Measurements from ENCODE around the gene QRICH2.

Gene QRICH2

GRCh38 chr17:76276461-76277299 lies 31.4 kb downstream of the QRICH2 start:
- peaks cover 29 to 30% of the 10 kb centered on the region in 2 experiments for H3K4me1 ChIP-seq (ENCODE audit: control insufficient read depth in 1 of 2, insufficient read depth in 1 of 2, low read depth in 1 of 2, low read length in 1 of 2)
- no peaks in the 10 kb centered on the region for H3K27me3 ChIP-seq
- no peak overlapping the region for H3K27ac ChIP-seq
- H3K36me3 ChIP-seq: no peaks in the 10 kb centered on the region
- no peak overlapping the region for H3K4me3 ChIP-seq (ENCODE audit: low read depth in 1 of 2, low read length in 1 of 2)
- TF ChIP-seq, protein P1, sequence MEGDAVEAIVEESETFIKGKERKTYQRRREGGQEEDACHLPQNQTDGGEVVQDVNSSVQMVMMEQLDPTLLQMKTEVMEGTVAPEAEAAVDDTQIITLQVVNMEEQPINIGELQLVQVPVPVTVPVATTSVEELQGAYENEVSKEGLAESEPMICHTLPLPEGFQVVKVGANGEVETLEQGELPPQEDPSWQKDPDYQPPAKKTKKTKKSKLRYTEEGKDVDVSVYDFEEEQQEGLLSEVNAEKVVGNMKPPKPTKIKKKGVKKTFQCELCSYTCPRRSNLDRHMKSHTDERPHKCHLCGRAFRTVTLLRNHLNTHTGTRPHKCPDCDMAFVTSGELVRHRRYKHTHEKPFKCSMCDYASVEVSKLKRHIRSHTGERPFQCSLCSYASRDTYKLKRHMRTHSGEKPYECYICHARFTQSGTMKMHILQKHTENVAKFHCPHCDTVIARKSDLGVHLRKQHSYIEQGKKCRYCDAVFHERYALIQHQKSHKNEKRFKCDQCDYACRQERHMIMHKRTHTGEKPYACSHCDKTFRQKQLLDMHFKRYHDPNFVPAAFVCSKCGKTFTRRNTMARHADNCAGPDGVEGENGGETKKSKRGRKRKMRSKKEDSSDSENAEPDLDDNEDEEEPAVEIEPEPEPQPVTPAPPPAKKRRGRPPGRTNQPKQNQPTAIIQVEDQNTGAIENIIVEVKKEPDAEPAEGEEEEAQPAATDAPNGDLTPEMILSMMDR (IDR thresholded peaks at IDR 0.05): no peak
- H3K9me3 ChIP-seq: no peaks in the 10 kb centered on the region

GRCh38 chr17:76276069-76276431 lies 32.0 kb downstream of the QRICH2 start:
- TF ChIP-seq, protein P1 (IDR thresholded peaks at IDR 0.05): no peak
- Histone ChIP-seq H3K4me3 (ENCODE audit: low read depth in 1 of 2, low read length in 1 of 2) (no peak overlapping the region), H3K36me3 (peaks cover 4% of the 10 kb centered on the region), H3K27ac (no peak overlapping the region), H3K9me3 (no peaks in the 10 kb centered on the region), H3K4me1 (ENCODE audit: control insufficient read depth in 1 of 2, insufficient read depth in 1 of 2, low read depth in 1 of 2, low read length in 1 of 2) (peaks cover 35 to 36% of the 10 kb centered on the region in 2 experiments), H3K27me3 (no peaks in the 10 kb centered on the region)

GRCh38 chr17:76275382-76276068 lies 32.6 kb downstream of the QRICH2 start:
- peaks cover 41% of the 10 kb centered on the region in 2 experiments for H3K4me1 ChIP-seq (ENCODE audit: control insufficient read depth in 1 of 2, insufficient read depth in 1 of 2, low read depth in 1 of 2, low read length in 1 of 2)
- peaks cover 9% of the 10 kb centered on the region for H3K36me3 ChIP-seq
- H3K27ac ChIP-seq: no peak overlapping the region
- no peaks in the 10 kb centered on the region for H3K9me3 ChIP-seq
- no peaks in the 10 kb centered on the region for H3K27me3 ChIP-seq
- no peak overlapping the region for H3K4me3 ChIP-seq (ENCODE audit: low read depth in 1 of 2, low read length in 1 of 2)
- TF ChIP-seq, protein P1 (IDR thresholded peaks at IDR 0.05): no peak

DNA sequence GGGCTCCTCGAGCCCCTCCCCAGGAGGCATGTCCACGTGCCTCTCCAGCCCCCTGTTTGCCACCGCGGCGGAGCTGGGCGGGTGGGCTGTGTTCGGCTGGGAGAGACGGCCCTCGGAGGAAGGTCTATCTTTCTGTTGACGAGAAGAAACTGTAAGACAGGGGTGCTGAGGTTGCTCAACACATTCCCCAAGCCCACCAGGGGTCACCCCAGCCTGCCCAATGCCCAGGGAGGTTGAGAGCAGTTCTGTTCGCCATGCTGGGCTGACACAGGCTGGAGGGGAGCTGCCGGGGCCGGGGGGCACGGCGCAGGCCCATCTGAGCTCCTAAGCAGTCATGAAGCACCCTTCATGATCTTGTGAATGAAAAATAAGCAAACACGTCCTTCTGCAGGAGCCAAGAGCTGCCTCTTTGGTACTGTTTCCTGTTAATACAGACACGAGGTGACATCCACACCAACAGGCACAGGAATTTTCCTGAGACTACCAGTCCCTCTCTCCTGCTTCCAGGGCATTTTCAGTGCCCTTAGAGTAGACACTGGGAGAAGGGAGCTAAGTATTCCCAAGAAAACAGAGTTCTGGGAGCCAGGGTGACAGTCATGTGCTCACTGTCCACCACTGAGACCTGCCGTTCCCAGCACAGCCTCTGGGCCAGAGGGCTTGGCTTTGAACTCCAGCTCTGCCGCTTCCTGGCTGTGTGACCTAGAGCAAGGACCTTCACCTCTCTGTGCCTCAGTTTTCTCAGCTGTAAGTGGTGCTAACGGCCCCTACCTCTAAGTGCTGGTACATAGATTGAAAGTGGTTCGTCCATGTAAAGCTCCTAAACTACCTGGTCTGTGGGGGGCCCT lies 33.7 kb downstream of the QRICH2 start:
- no peaks in the 10 kb centered on the region for H3K9me3 ChIP-seq
- peaks cover 21% of the 10 kb centered on the region for H3K36me3 ChIP-seq
- peak overlapping the region in 1 of 2 experiments; percentile 20 for H3K4me3 ChIP-seq (ENCODE audit: low read depth in 1 of 2, low read length in 1 of 2)
- H3K4me1 ChIP-seq (ENCODE audit: control insufficient read depth in 1 of 2, insufficient read depth in 1 of 2, low read depth in 1 of 2, low read length in 1 of 2): peaks cover 48 to 53% of the 10 kb centered on the region in 2 experiments
- TF ChIP-seq, protein P1 (IDR thresholded peaks at IDR 0.05): no peak
- H3K27ac ChIP-seq: peak overlapping the region; percentile 96
- H3K27me3 ChIP-seq: no peaks in the 10 kb centered on the region

GRCh38 chr17:76273445-76274111 lies 34.5 kb downstream of the QRICH2 start:
- TF ChIP-seq, protein P1 (IDR thresholded peaks at IDR 0.05): no peak
- Histone ChIP-seq H3K36me3 (peaks cover 28% of the 10 kb centered on the region), H3K4me3 (ENCODE audit: low read depth in 1 of 2, low read length in 1 of 2) (peak overlapping the region in 1 of 2 experiments; percentile 20), H3K27me3 (no peaks in the 10 kb centered on the region), H3K27ac (peak overlapping the region; percentile 96), H3K4me1 (ENCODE audit: control insufficient read depth in 1 of 2, insufficient read depth in 1 of 2, low read depth in 1 of 2, low read length in 1 of 2) (peaks cover 55 to 60% of the 10 kb centered on the region in 2 experiments), H3K9me3 (no peaks in the 10 kb centered on the region)
